ENCODE measurements around the gene PRKG1.

DNA sequence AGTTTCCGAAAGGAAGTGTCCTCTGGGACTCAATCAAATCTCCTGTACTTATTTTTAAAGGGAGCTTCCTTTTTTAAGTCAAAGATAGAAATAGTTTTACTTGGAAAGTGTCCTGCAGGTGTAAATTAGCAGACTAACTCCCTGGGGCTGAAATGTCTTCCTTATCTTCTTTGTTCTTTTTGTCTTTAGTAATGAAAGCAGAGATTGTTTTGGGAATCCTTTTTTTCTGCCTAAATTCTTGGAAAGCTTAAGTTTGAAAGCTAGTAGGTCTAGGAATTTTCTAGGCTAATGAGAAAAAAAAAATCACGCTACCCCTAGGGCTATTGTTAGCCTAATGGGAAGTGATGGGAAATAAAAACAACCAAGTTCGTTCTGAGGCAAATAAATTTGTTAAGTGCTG, 764.2 kb downstream of the PRKG1 start:
- no peak for TF ChIP-seq POLR2A (IDR thresholded peaks at IDR 0.05)
- no peak for TF ChIP-seq CTCF (IDR thresholded peaks at IDR 0.05)
